Osteoblast (primary cell): Measurements from ENCODE around the gene KAZN. TPM values are rescaled to one million over a fixed set of nuclear protein-coding genes. Genes with fewer than 3 reads are reported as not detected.

Experiments
- DNase-seq: peaks from one replicate; pipeline ENCODE4 v3.0.0; 2011; ENCODE audit warnings: low spot score, mixed read lengths; ENCODE audit not compliant: insufficient read length; ENCODE audit errors: missing footprints
- H2AFZ ChIP-seq: 2 replicates; pipeline ENCODE4 v1.6.0; 2011; ENCODE audit warnings: mild to moderate bottlenecking, low read length
- H3K27ac ChIP-seq: 2 replicates; pipeline ENCODE4 v1.5.1; 2011; ENCODE audit warnings: mild to moderate bottlenecking, low read depth, low read length, moderate library complexity
- H3K27me3 ChIP-seq: 2 replicates; pipeline ENCODE4 v1.6.0; 2012; ENCODE audit warnings: mild to moderate bottlenecking, control low read depth, inconsistent platforms, low read length, moderate library complexity; ENCODE audit not compliant: insufficient read depth
- H3K36me3 ChIP-seq: 2 replicates; pipeline ENCODE4 v1.5.1; 2011; ENCODE audit warnings: mild to moderate bottlenecking, low read length, control low read depth, moderate library complexity; ENCODE audit not compliant: insufficient read depth
- H3K4me1 ChIP-seq: 2 replicates; pipeline ENCODE4 v1.5.1; 2011; ENCODE audit warnings: mild to moderate bottlenecking, low read length, control low read depth, moderate library complexity; ENCODE audit not compliant: insufficient read depth
- H3K4me2 ChIP-seq: 2 replicates; pipeline ENCODE4 v1.6.0; 2011; ENCODE audit warnings: mild to moderate bottlenecking, low read length; ENCODE audit not compliant: insufficient read depth
- H3K4me3 ChIP-seq: fragments of 200-600 bp; sonication (generic); 3 replicates; pipeline ENCODE4 v1.5.1; 2012; ENCODE audit warnings: mild to moderate bottlenecking, low read length, inconsistent platforms; ENCODE audit not compliant: insufficient read depth
- H3K79me2 ChIP-seq: 2 replicates; pipeline ENCODE4 v1.6.0; 2012; ENCODE audit warnings: mild to moderate bottlenecking, low read length, control low read depth, inconsistent platforms; ENCODE audit not compliant: insufficient read depth
- H3K9me3 ChIP-seq: 2 replicates; pipeline ENCODE4 v1.5.1; 2011; ENCODE audit warnings: low read depth, low read length, control low read depth
- H4K20me1 ChIP-seq: 2 replicates; pipeline ENCODE4 v1.6.0; 2012; ENCODE audit warnings: mild to moderate bottlenecking, low read length, control low read depth; ENCODE audit not compliant: insufficient read depth
- CTCF ChIP-seq: IDR thresholded peaks from 2 replicates; pipeline ENCODE4 v1.5.1; 2011; ENCODE audit warnings: mild to moderate bottlenecking, low read depth, low read length, moderate library complexity; ENCODE audit errors: extremely low read depth
- total RNA-seq: library from RNA; depleted of rRNA; stranded (reverse); fragments of >200 nt; gene quantifications from 2 replicates; pipeline ENCODE4 v1.2.3, GENCODE V29; 2012

The KAZN gene
- total RNA-seq, 1 donor = 9.0 TPM

GRCh38 chr1:14794906-14795305 is 196.4 kb downstream of the KAZN start:
- H3K36me3 ChIP-seq = no peaks in the 10 kb centered on the region
- H2AFZ ChIP-seq = no peak overlapping the region
- no peak overlapping the region for H3K4me3 ChIP-seq
- no peak for DNase-seq
- no peaks in the 10 kb centered on the region for H3K9me3 ChIP-seq
- H3K27me3 ChIP-seq = no peaks in the 10 kb centered on the region
- H4K20me1 ChIP-seq = no peaks in the 10 kb centered on the region
- no peak overlapping the region for H3K27ac ChIP-seq
- no peaks in the 10 kb centered on the region for H3K4me1 ChIP-seq
- no peak for TF ChIP-seq CTCF
- H3K4me2 ChIP-seq = no peak overlapping the region
- no peaks in the 10 kb centered on the region for H3K79me2 ChIP-seq

DNA sequence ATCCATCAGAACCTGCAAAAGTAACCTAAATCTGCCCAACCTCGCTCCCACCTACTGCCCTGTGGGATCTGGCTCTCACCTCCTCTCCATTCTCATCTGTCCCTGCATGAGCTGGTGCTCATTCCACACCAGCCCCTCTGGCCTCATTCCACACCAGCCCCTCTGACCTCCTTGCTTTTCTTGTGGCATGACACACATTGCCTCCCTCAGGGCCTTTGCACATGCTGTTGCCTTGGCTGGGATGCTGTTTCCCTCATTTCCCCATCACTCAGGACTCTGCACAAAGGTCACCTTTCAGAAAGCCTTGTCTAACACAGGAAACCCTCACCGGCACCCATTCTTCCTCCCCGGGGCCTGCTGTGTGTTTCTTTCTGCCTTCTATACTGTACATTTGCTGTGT is 197.1 kb downstream of the KAZN start:
- Histone ChIP-seq H3K36me3 (no peaks in the 10 kb centered on the region), H3K9me3 (no peaks in the 10 kb centered on the region), H4K20me1 (no peaks in the 10 kb centered on the region), H3K4me3 (no peak overlapping the region), H3K27me3 (no peaks in the 10 kb centered on the region), H2AFZ (no peak overlapping the region), H3K79me2 (no peaks in the 10 kb centered on the region), H3K4me1 (no peaks in the 10 kb centered on the region), H3K4me2 (no peak overlapping the region), H3K27ac (no peak overlapping the region)
- no peak for TF ChIP-seq CTCF
- no peak for DNase-seq

DNA sequence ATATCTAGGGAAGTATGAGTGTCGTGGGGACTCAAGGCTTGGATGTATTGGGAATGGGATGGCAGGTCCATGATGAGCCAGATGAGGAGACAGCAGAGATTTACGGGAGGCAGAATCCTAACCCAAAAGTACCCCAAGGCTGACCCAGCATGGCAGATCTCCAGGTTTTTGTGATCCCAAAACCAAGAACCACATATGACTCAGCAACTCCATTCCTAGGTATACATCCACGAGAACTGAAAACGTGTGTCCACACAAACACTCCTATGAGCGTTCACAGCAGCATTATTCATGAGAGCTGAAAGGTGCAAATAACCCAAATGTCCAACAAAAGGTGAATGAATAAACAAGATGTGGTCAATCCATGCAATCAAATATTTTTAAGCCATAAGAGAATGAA is 201.5 kb downstream of the KAZN start:
- H3K4me3 ChIP-seq = no peak overlapping the region
- DNase-seq = no peak
- no peaks in the 10 kb centered on the region for H3K9me3 ChIP-seq
- H3K27me3 ChIP-seq = no peaks in the 10 kb centered on the region
- TF ChIP-seq CTCF = no peak
- H3K36me3 ChIP-seq = no peaks in the 10 kb centered on the region
- no peaks in the 10 kb centered on the region for H4K20me1 ChIP-seq
- no peak overlapping the region for H3K27ac ChIP-seq
- H3K4me2 ChIP-seq = no peak overlapping the region
- H3K4me1 ChIP-seq = no peaks in the 10 kb centered on the region
- no peaks in the 10 kb centered on the region for H3K79me2 ChIP-seq
- H2AFZ ChIP-seq = no peak overlapping the region

- no peak overlapping the region for H3K4me2 ChIP-seq
- H3K9me3 ChIP-seq = no peaks in the 10 kb centered on the region
- H3K27me3 ChIP-seq = no peaks in the 10 kb centered on the region
- no peak for DNase-seq
- H3K4me1 ChIP-seq = no peaks in the 10 kb centered on the region
- H3K36me3 ChIP-seq = no peaks in the 10 kb centered on the region
- H3K4me3 ChIP-seq = no peak overlapping the region
- no peak overlapping the region for H3K27ac ChIP-seq
- no peak overlapping the region for H2AFZ ChIP-seq
- H4K20me1 ChIP-seq = no peaks in the 10 kb centered on the region
- no peaks in the 10 kb centered on the region for H3K79me2 ChIP-seq
- TF ChIP-seq CTCF = no peak
Measured at GRCh38 chr1:14800500-14801076, 202.1 kb downstream of the KAZN start.
